A673 (cell line): ENCODE results near the gene DAB1.

Source experiments
- EZH2 ChIP-seq: fragments of 200-600 bp; sonication (generic); IDR thresholded peaks from 2 replicates; pipeline ENCODE4 v1.6.1; 2017; ENCODE audit warnings: borderline replicate concordance, low read depth, mild to moderate bottlenecking, mixed read lengths, antibody characterized with exemption, low read length; ENCODE audit not compliant: poor library complexity, severe bottlenecking
- TF ChIP-seq, protein P1 (sequence below): fragments of 300-800, 200-600 bp; sonication (generic); conservative IDR thresholded peaks from 2 replicates; pipeline ENCODE4 v1.5.1; 2017; ENCODE audit warnings: low read depth, mild to moderate bottlenecking, antibody characterized with exemption, low read length, moderate library complexity, mixed read lengths

DNA sequence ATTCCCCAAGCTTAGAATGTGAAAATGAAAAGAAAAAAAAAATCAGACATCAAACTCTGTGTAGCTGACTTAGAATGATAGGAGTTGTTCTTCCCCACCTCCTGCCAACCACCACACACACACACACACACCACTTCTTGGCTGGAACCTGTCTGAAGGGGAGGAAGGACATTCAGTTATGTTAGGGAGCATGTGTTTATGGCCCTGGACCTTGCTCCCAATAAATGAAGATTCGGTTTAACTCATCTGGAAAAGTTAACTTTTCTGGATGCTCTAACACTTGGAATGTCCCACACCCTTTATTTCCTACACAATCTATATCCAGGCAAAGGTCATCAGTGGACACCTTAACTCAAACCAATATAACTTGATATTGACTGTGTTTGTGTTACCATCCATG lies 112.4 kb downstream of the DAB1 start:
- TF ChIP-seq, protein P1, sequence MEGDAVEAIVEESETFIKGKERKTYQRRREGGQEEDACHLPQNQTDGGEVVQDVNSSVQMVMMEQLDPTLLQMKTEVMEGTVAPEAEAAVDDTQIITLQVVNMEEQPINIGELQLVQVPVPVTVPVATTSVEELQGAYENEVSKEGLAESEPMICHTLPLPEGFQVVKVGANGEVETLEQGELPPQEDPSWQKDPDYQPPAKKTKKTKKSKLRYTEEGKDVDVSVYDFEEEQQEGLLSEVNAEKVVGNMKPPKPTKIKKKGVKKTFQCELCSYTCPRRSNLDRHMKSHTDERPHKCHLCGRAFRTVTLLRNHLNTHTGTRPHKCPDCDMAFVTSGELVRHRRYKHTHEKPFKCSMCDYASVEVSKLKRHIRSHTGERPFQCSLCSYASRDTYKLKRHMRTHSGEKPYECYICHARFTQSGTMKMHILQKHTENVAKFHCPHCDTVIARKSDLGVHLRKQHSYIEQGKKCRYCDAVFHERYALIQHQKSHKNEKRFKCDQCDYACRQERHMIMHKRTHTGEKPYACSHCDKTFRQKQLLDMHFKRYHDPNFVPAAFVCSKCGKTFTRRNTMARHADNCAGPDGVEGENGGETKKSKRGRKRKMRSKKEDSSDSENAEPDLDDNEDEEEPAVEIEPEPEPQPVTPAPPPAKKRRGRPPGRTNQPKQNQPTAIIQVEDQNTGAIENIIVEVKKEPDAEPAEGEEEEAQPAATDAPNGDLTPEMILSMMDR = no peak
- no peak for TF ChIP-seq EZH2
